ENCODE measurements around the gene TMEM235.

DNA sequence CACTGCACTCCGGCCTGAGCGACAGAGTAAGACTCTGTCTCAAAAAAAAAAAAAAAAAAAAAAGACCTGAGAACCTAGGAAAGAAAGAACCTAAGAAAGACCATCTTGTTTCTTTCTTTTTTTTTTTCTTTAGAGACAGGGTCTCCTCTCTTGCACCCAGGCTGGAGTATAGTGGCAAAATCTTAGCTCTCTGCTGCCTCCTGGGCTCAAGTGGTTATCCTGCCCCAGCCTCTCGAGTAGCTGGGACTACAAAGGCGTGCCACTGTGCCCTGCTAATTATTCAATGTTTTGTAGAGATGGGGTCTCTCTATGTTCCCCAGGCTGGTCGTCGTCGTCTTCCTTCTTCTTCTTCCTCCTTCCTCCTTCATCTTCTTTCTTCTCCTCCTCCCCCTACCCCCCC, 25.1 kb upstream of the TMEM235 start:
- 0 out of 2 replicates have a peak, but pooled peaks have one; percentile 7 for TF ChIP-seq CTCF (IDR thresholded peaks at IDR 0.05)
- TF ChIP-seq ZFX (IDR thresholded peaks at IDR 0.05; ENCODE audit: borderline replicate concordance), result no peak
